OCI-LY3 (cell line): Measurements from ENCODE around the gene CCDC136.

Source experiments
- H2AFZ ChIP-seq: fragments of 200-600, 300-600 bp; shearing (Covaris generic); 2 replicates; pipeline ENCODE4 v1.6.0; 2014; ENCODE audit warnings: antibody characterized with exemption, low read depth, low read length
- H3K27ac ChIP-seq: fragments of 200-600, 300-600 bp; sonication (generic); 2 replicates; pipeline ENCODE4 v1.5.1; 2014; ENCODE audit warnings: mild to moderate bottlenecking, low read length, moderate library complexity, mixed read lengths
- H3K27me3 ChIP-seq: fragments of 200-600, 300-600 bp; sonication (generic); 2 replicates; pipeline ENCODE4 v1.6.1; 2014; ENCODE audit warnings: low read depth, low read length, mixed read lengths
- H3K36me3 ChIP-seq: fragments of 200-600, 300-600 bp; sonication (generic); replicated peaks from 2 replicates; pipeline ENCODE3; 2014; ENCODE audit warnings: low read depth, low read length, mixed read lengths
- H3K4me1 ChIP-seq: fragments of 300-600, 200-600 bp; sonication (generic); 2 replicates; pipeline ENCODE4 v1.6.1; 2014; ENCODE audit warnings: low read length, mixed read lengths
- H3K4me2 ChIP-seq: fragments of 200-600, 300-600 bp; sonication (generic); 2 replicates; pipeline ENCODE4 v1.6.1; 2014; ENCODE audit warnings: low read length, mixed read lengths
- H3K4me3 ChIP-seq: fragments of 300-600, 200-600 bp; sonication (generic); 2 replicates; pipeline ENCODE4 v1.5.1; 2014; ENCODE audit warnings: antibody characterized with exemption, mild to moderate bottlenecking, low read length, moderate library complexity
- H3K79me2 ChIP-seq: fragments of 300-600, 200-600 bp; shearing (Covaris generic); 2 replicates; pipeline ENCODE4 v1.6.1; 2014; ENCODE audit warnings: mild to moderate bottlenecking, low read length, mixed read lengths
- H3K9ac ChIP-seq: fragments of 300-600, 200-600 bp; shearing (Covaris generic); 2 replicates; pipeline ENCODE4 v1.6.0; 2014; ENCODE audit warnings: mild to moderate bottlenecking, low read length, moderate library complexity
- H3K9me3 ChIP-seq: fragments of 200-600, 300-600 bp; shearing (Covaris generic); 2 replicates; pipeline ENCODE4 v1.6.1; 2014; ENCODE audit warnings: low read length, mixed read lengths; ENCODE audit not compliant: insufficient read depth
- H4K20me1 ChIP-seq: fragments of 200-600, 300-600 bp; sonication (generic); 2 replicates; pipeline ENCODE4 v1.6.1; 2016; ENCODE audit warnings: low read length, mixed read lengths; ENCODE audit not compliant: insufficient read depth
- CTCF ChIP-seq: fragments of 200-600, 300-600 bp; sonication (generic); IDR thresholded peaks from 2 replicates; pipeline ENCODE4 v1.5.1; 2014; ENCODE audit warnings: antibody characterized with exemption, low read length, low read depth
- EZH2phosphoT487 ChIP-seq: fragments of 200-600 bp; shearing (Covaris generic); IDR thresholded peaks from 2 replicates; pipeline ENCODE4 v1.6.1; 2018; ENCODE audit warnings: antibody characterized with exemption, mixed run types, low read depth

The CCDC136 gene

GRCh38 chr7:128827248-128827958 lies 35.6 kb downstream of the CCDC136 start:
- H3K36me3 ChIP-seq, result no peaks in the 10 kb centered on the region
- peaks cover 6% of the 10 kb centered on the region for H3K4me1 ChIP-seq
- no peak overlapping the region for H3K9ac ChIP-seq
- no peaks in the 10 kb centered on the region for H3K79me2 ChIP-seq
- no peaks in the 10 kb centered on the region for H3K27me3 ChIP-seq
- no peak overlapping the region for H3K4me3 ChIP-seq
- no peak overlapping the region for H3K27ac ChIP-seq
- no peak overlapping the region for H2AFZ ChIP-seq
- H3K9me3 ChIP-seq, result no peaks in the 10 kb centered on the region
- no peaks in the 10 kb centered on the region for H4K20me1 ChIP-seq
- TF ChIP-seq EZH2phosphoT487, result no peak
- TF ChIP-seq CTCF, result no peak
- H3K4me2 ChIP-seq, result no peak overlapping the region

GRCh38 chr7:128827971-128828711 lies 36.4 kb downstream of the CCDC136 start:
- no peaks in the 10 kb centered on the region for H4K20me1 ChIP-seq
- no peaks in the 10 kb centered on the region for H3K9me3 ChIP-seq
- H3K27me3 ChIP-seq, result no peaks in the 10 kb centered on the region
- no peak overlapping the region for H3K9ac ChIP-seq
- H3K36me3 ChIP-seq, result no peaks in the 10 kb centered on the region
- no peak overlapping the region for H3K4me2 ChIP-seq
- H3K79me2 ChIP-seq, result no peaks in the 10 kb centered on the region
- H2AFZ ChIP-seq, result no peak overlapping the region
- peaks cover 6% of the 10 kb centered on the region for H3K4me1 ChIP-seq
- TF ChIP-seq CTCF, result no peak
- no peak for TF ChIP-seq EZH2phosphoT487
- H3K27ac ChIP-seq, result no peak overlapping the region
- no peak overlapping the region for H3K4me3 ChIP-seq

GRCh38 chr7:128829391-128830166 lies 37.8 kb downstream of the CCDC136 start:
- no peaks in the 10 kb centered on the region for H4K20me1 ChIP-seq
- no peak overlapping the region for H3K9ac ChIP-seq
- H3K4me1 ChIP-seq, result peaks cover 6% of the 10 kb centered on the region
- no peaks in the 10 kb centered on the region for H3K36me3 ChIP-seq
- no peaks in the 10 kb centered on the region for H3K9me3 ChIP-seq
- TF ChIP-seq CTCF, result no peak
- TF ChIP-seq EZH2phosphoT487, result no peak
- no peak overlapping the region for H3K27ac ChIP-seq
- no peak overlapping the region for H3K4me3 ChIP-seq
- no peak overlapping the region for H3K4me2 ChIP-seq
- no peaks in the 10 kb centered on the region for H3K79me2 ChIP-seq
- H2AFZ ChIP-seq, result no peak overlapping the region
- H3K27me3 ChIP-seq, result no peaks in the 10 kb centered on the region
